Gastrocnemius medialis (tissue), 4 donors: ENCODE data around the gene TMEM51. TPM values are rescaled to one million over a fixed set of nuclear protein-coding genes. Genes with fewer than 3 reads are reported as not detected.

Experiments used
- ATAC-seq, 2 donors: fragments of 150-250 bp; one replicate each; pipeline ENCODE4 v1.9.1; 2016
- DNase-seq, 2 donors: peaks; one replicate each; pipeline ENCODE4 v3.0.0-alpha.2; 2019
- H3K27ac ChIP-seq, 4 donors: fragments of 200-600 bp; sonication (generic); 1 replicate in 1 of 4; 2 replicates in 3 of 4; pipeline ENCODE4 v1.5.1; 2016 to 2018; ENCODE audit warnings: mild to moderate bottlenecking in 2 of 4, moderate library complexity in 1 of 4
- H3K27me3 ChIP-seq, 3 donors: fragments of 200-600 bp; sonication (generic) in 2 of 3; 1 replicate in 1 of 3; 2 replicates in 2 of 3; pipeline versions ENCODE4 v1.5.1 to v1.6.0; 2016 to 2019; ENCODE audit warnings: mild to moderate bottlenecking in 1 of 3, moderate library complexity in 1 of 3
- H3K36me3 ChIP-seq, 2 donors: fragments of 200-600 bp; sonication (generic) in 1 of 2; one replicate each; pipeline ENCODE4 v1.5.1; 2017 to 2018
- H3K4me1 ChIP-seq, 2 donors: fragments of 200-600 bp; sonication (generic) in 1 of 2; one replicate each; pipeline ENCODE4 v1.5.1; 2016 to 2017; ENCODE audit warnings: mild to moderate bottlenecking in 2 of 2
- H3K4me3 ChIP-seq, 4 donors: fragments of 200-600 bp; sonication (generic) in 3 of 4; 1 replicate in 1 of 4; 2 replicates in 3 of 4; pipeline ENCODE4 v1.5.1; 2016 to 2019; ENCODE audit warnings: mild to moderate bottlenecking in 2 of 4
- H3K9me3 ChIP-seq, 3 donors: fragments of 200-600 bp; sonication (generic) in 2 of 3; 1 replicate in 1 of 3; 2 replicates in 2 of 3; pipeline ENCODE4 v1.5.1; 2016 to 2019
- CTCF ChIP-seq, 5 experiments: fragments of 450-650 bp in 3 of 5; fragments of 200-600 bp in 2 of 5; sonication (generic) in 2 of 5; IDR thresholded peaks in 4 of 5; conservative IDR thresholded peaks in 1 of 5; 1 replicate in 4 of 5; 2 replicates in 1 of 5; pipeline ENCODE4 v1.5.1; 2016 to 2019; ENCODE audit warnings: antibody characterized with exemption in 5 of 5, mild to moderate bottlenecking in 3 of 5, moderate library complexity in 3 of 5
- POLR2A ChIP-seq, 2 donors: fragments of 450-650 bp; IDR thresholded peaks; one replicate each; pipeline ENCODE4 v1.6.1; 2017; ENCODE audit warnings: antibody characterized with exemption in 2 of 2, mild to moderate bottlenecking in 2 of 2, moderate library complexity in 2 of 2
- in situ Hi-C, 4 donors: fragments of 200-750 bp; cut with MboI; loops; one replicate each; pipeline versions ENCODE4 v1.15.0 to v1.8.0; 2017; ENCODE audit warnings: low sequenced_read_pairs in 4 of 4
- intact Hi-C: fragments of 100-400 bp; cut with DNase I; formaldehyde crosslinking; loops from one replicate; pipeline ENCODE4 v1.15.1; 2023; ENCODE audit warnings: low total_unique reads
- total RNA-seq, 4 donors: library from RNA; depleted of rRNA; stranded (reverse); fragments of >200 nt; gene quantifications; one replicate each; pipeline versions ENCODE4 v1.1.0 to v1.2.3, GENCODE V29; 2016

The TMEM51 gene
- total RNA-seq, 4 donors from 2014 or later = 0.73 to 2.7 (median 1.8) TPM; not detected in 1

- Histone ChIP-seq H3K27me3 (no peaks in the 10 kb centered on the region), H3K9me3 (no peaks in the 10 kb centered on the region), H3K36me3 (no peaks in the 10 kb centered on the region), H3K27ac (no peak overlapping the region), H3K4me3 (no peak overlapping the region), H3K4me1 (peaks cover 0 to 7% of the 10 kb centered on the region in 2 donors)
- TF ChIP-seq CTCF (IDR thresholded peaks at IDR 0.05 in 4 of 5, conservative IDR thresholded peaks at IDR 0.05 in 1 of 5) (no peak), POLR2A (IDR thresholded peaks at IDR 0.05) (no peak)
- in situ Hi-C loops = no loop called here
- ATAC-seq (no peak), DNase-seq (no peak)
- intact Hi-C loops = no loop called here
Measured at GRCh38 chr1:15186846-15187151, 33.3 kb downstream of the TMEM51 start.

- no peaks in the 10 kb centered on the region for H3K9me3 ChIP-seq
- no peak overlapping the region for H3K4me3 ChIP-seq
- intact Hi-C loops (no loop called here), in situ Hi-C loops (no loop called here)
- ATAC-seq (no peak), DNase-seq (no peak)
- no peak for TF ChIP-seq POLR2A (IDR thresholded peaks at IDR 0.05)
- TF ChIP-seq CTCF (IDR thresholded peaks at IDR 0.05 in 4 of 5, conservative IDR thresholded peaks at IDR 0.05 in 1 of 5) = no peak
- no peaks in the 10 kb centered on the region for H3K27me3 ChIP-seq
- H3K4me1 ChIP-seq = peaks cover 0 to 7% of the 10 kb centered on the region in 2 donors
- H3K36me3 ChIP-seq = no peaks in the 10 kb centered on the region
- H3K27ac ChIP-seq = no peak overlapping the region
Measured at GRCh38 chr1:15187175-15188129, 33.9 kb downstream of the TMEM51 start.

GRCh38 chr1:15188130-15188524 is 34.6 kb downstream of the TMEM51 start:
- Histone ChIP-seq H3K4me1 (peaks cover 0 to 7% of the 10 kb centered on the region in 2 donors), H3K27ac (no peak overlapping the region), H3K4me3 (no peak overlapping the region), H3K9me3 (no peaks in the 10 kb centered on the region), H3K36me3 (no peaks in the 10 kb centered on the region), H3K27me3 (no peaks in the 10 kb centered on the region)
- intact Hi-C loops = no loop called here
- in situ Hi-C loops = no loop called here
- no peak for DNase-seq
- no peak for ATAC-seq
- TF ChIP-seq CTCF (IDR thresholded peaks at IDR 0.05 in 4 of 5, conservative IDR thresholded peaks at IDR 0.05 in 1 of 5) (no peak), POLR2A (IDR thresholded peaks at IDR 0.05) (no peak)

GRCh38 chr1:15188678-15189077 is 35.1 kb downstream of the TMEM51 start:
- no peaks in the 10 kb centered on the region for H3K9me3 ChIP-seq
- TF ChIP-seq POLR2A (IDR thresholded peaks at IDR 0.05) (no peak), CTCF (IDR thresholded peaks at IDR 0.05 in 4 of 5, conservative IDR thresholded peaks at IDR 0.05 in 1 of 5) (no peak)
- no peaks in the 10 kb centered on the region for H3K36me3 ChIP-seq
- in situ Hi-C loops = no loop called here
- H3K4me3 ChIP-seq = no peak overlapping the region
- intact Hi-C loops = no loop called here
- H3K27ac ChIP-seq = no peak overlapping the region
- H3K27me3 ChIP-seq = no peaks in the 10 kb centered on the region
- no peak for ATAC-seq
- no peak for DNase-seq
- peaks cover 0 to 7% of the 10 kb centered on the region in 2 donors for H3K4me1 ChIP-seq
